Natural killer cell (primary cell): Measurements from ENCODE around the gene MT1B. TPM values are rescaled to one million over a fixed set of nuclear protein-coding genes. Genes with fewer than 3 reads are reported as not detected.

Experiments
- ATAC-seq, 3 donors: fragments of 150-1000 bp in 2 of 3; fragments of 200-7000 bp in 1 of 3; cut with Tn5 transposase; 1 replicate in 1 of 3; 2 replicates in 2 of 3; pipeline ENCODE4 v1.10.0; 2021; ENCODE audit warnings: mild to moderate bottlenecking in 2 of 3, moderate library complexity in 2 of 3
- DNase-seq, 2 donors: peaks; one replicate each; pipeline versions ENCODE4 v3.0.0 to v3.0.0-alpha.2; 2013 to 2021; ENCODE audit warnings: mixed read lengths in 1 of 2
- H3K27ac ChIP-seq: one replicate; pipeline ENCODE4 v1.5.1; 2013; ENCODE audit warnings: mild to moderate bottlenecking, low read length
- H3K27me3 ChIP-seq: one replicate; pipeline ENCODE4 v1.6.1; 2013; ENCODE audit warnings: low read length; ENCODE audit not compliant: control insufficient read depth, insufficient read depth
- H3K36me3 ChIP-seq: one replicate; pipeline ENCODE4 v1.6.1; 2013; ENCODE audit warnings: low read length; ENCODE audit not compliant: control insufficient read depth, insufficient read depth
- H3K4me1 ChIP-seq: one replicate; pipeline ENCODE4 v1.6.1; 2013; ENCODE audit warnings: low read length; ENCODE audit not compliant: control insufficient read depth, insufficient read depth
- H3K4me3 ChIP-seq: one replicate; pipeline ENCODE4 v1.5.1; 2013; ENCODE audit warnings: low read length
- H3K9me3 ChIP-seq: one replicate; pipeline ENCODE4 v1.6.1; 2013; ENCODE audit warnings: low read length; ENCODE audit not compliant: control insufficient read depth, insufficient read depth
- H3K27ac Mint-ChIP-seq, 2 donors: one replicate each; pipeline ENCODE4 v1.8.0; 2022; ENCODE audit warnings: mild to moderate bottlenecking in 2 of 2, mixed read lengths in 2 of 2, moderate library complexity in 1 of 2
- H3K27me3 Mint-ChIP-seq, 2 donors: one replicate each; pipeline ENCODE4 v1.8.0; 2022; ENCODE audit warnings: low read depth in 2 of 2, mixed read lengths in 2 of 2
- H3K36me3 Mint-ChIP-seq: one replicate; pipeline ENCODE4 v1.8.0; 2022; ENCODE audit warnings: mixed read lengths
- H3K4me1 Mint-ChIP-seq, 2 donors: one replicate each; pipeline ENCODE4 v1.8.0; 2022; ENCODE audit warnings: mixed read lengths in 2 of 2
- H3K4me3 Mint-ChIP-seq: one replicate; pipeline ENCODE4 v1.8.0; 2022; ENCODE audit warnings: mild to moderate bottlenecking, moderate library complexity, mixed read lengths
- H3K9me3 Mint-ChIP-seq, 2 donors: one replicate each; pipeline ENCODE4 v1.8.0; 2022; ENCODE audit warnings: mixed read lengths in 2 of 2
- whole genome bisulfite sequencing: methylation state at CpG from one replicate; pipeline ENCODE4 v1.1.7; 2013; ENCODE audit warnings: missing lambda C conversion rate; ENCODE audit not compliant: insufficient coverage; 5-methylcytosine and 5-hydroxymethylcytosine counted together
- intact Hi-C: fragments of 100-400 bp; cut with micrococcal nuclease; formaldehyde crosslinking; loops from one replicate; pipeline ENCODE4 v1.14.2; 2022
- total RNA-seq, 4 donors: library from RNA; stranded (reverse); fragments of 120-200 nt in 1 of 4; gene quantifications; one replicate each; pipeline versions ENCODE4 v1.2.3 to v1.2.4, GENCODE V29; 2013 to 2022
- TF ChIP-seq, protein P1 (sequence below): fragments of 200-600 bp; IDR thresholded peaks from one replicate; pipeline ENCODE4 v1.8.0; 2022; ENCODE audit warnings: antibody characterized with exemption

Gene MT1B
- total RNA-seq, 3 donors from 2014 or later (not counting 1 experiment from before 2014, with no cell fraction given) = not detected

DNA sequence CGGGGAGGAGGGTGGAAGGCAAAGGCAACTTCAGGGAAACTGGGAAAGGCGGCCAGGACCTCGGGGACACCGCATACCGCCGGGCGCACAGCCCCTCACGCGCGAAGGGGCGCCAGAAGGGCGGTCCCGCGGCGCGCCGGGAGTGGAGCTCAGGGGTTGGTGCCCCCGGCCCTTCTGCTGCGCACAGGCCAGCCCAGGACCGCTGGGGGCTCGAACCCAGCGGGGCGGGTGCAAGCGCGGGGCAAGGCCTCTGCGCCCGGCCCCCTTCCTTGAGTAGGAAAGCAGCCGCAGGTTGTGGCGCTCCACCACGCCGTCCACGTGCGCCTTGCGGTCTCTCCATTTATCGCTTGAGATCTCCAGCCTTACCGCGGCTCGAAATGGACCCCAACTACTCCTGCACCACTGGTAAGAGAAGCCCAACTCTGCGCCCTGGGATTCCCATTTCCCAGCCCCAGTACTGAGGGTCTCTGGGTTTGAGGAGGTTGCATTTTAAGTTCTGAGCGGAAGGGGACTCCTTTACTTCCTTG is 16.2 kb upstream of the MT1B start:
- Mint-ChIP-seq H3K4me1 (peaks cover 11 to 15% of the 10 kb centered on the region in 2 donors), H3K36me3 (no peaks in the 10 kb centered on the region), H3K9me3 (no peaks in the 10 kb centered on the region), H3K4me3 (no peak overlapping the region), H3K27me3 (peaks cover 76 to 77% of the 10 kb centered on the region in 2 donors), H3K27ac (no peak overlapping the region)
- intact Hi-C loops = no loop called here
- peak in 1 of 2 donors; percentile 26 for DNase-seq
- WGBS = 4% methylated on average over 40 of the region's 40 CpGs
- H3K4me3 ChIP-seq = no peak overlapping the region
- no peaks in the 10 kb centered on the region for H3K36me3 ChIP-seq
- H3K9me3 ChIP-seq = no peaks in the 10 kb centered on the region
- peaks cover 24% of the 10 kb centered on the region for H3K4me1 ChIP-seq
- TF ChIP-seq, protein P1, sequence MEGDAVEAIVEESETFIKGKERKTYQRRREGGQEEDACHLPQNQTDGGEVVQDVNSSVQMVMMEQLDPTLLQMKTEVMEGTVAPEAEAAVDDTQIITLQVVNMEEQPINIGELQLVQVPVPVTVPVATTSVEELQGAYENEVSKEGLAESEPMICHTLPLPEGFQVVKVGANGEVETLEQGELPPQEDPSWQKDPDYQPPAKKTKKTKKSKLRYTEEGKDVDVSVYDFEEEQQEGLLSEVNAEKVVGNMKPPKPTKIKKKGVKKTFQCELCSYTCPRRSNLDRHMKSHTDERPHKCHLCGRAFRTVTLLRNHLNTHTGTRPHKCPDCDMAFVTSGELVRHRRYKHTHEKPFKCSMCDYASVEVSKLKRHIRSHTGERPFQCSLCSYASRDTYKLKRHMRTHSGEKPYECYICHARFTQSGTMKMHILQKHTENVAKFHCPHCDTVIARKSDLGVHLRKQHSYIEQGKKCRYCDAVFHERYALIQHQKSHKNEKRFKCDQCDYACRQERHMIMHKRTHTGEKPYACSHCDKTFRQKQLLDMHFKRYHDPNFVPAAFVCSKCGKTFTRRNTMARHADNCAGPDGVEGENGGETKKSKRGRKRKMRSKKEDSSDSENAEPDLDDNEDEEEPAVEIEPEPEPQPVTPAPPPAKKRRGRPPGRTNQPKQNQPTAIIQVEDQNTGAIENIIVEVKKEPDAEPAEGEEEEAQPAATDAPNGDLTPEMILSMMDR = no peak
- H3K27ac ChIP-seq = no peak overlapping the region
- H3K27me3 ChIP-seq = peaks cover 56% of the 10 kb centered on the region
- no peak for ATAC-seq

DNA sequence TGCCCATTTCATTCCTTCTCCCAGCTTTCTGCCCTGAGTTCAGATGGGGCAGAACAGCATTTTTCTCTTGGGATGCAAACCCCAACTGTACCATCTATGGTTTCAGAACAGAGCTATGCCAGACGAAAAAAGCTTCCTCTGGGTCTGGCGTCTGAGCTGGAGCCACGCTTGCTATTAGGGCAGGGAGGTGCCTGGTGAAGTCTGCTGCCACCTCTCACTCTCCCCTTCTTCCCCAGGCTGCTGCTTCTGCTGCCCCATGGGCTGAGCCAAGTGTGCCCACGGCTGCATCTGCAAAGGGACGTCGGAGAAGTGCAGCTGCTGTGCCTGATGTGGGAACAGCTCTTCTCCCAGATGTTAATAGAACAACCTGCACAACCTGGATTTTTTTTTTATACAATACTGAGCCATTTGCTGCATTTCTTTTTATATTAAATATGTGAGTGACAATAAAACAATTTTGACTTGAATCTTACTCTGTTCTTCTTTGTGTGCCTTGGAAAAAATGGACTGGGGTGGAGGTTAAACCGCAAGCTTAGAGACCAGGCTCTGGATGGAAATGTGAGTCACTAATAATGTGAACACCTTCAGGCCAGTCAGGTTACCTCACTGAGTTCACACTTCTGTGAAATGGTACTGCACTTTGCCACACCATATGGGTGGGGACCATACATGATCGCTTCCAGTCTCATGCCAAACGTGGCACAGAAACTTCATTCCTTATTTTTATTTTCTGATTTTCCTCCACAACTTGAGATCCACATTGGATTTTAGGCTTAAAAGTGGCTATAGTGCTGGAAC is 14.9 kb upstream of the MT1B start:
- DNase-seq = no peak
- H3K4me3 Mint-ChIP-seq = no peak overlapping the region
- peaks cover 52% of the 10 kb centered on the region for H3K27me3 ChIP-seq
- peaks cover 8 to 12% of the 10 kb centered on the region in 2 donors for H3K4me1 Mint-ChIP-seq
- H3K36me3 ChIP-seq = no peaks in the 10 kb centered on the region
- H3K27me3 Mint-ChIP-seq = peaks cover 67 to 74% of the 10 kb centered on the region in 2 donors
- no peaks in the 10 kb centered on the region for H3K9me3 ChIP-seq
- H3K27ac Mint-ChIP-seq = no peak overlapping the region
- 31% methylated on average over 9 of the region's 9 CpGs for WGBS
- no peaks in the 10 kb centered on the region for H3K36me3 Mint-ChIP-seq
- ATAC-seq = no peak
- no peak overlapping the region for H3K27ac ChIP-seq
- H3K4me3 ChIP-seq = no peak overlapping the region
- H3K9me3 Mint-ChIP-seq = no peaks in the 10 kb centered on the region
- TF ChIP-seq, protein P1 = no peak
- intact Hi-C loops = no loop called here
- peaks cover 24% of the 10 kb centered on the region for H3K4me1 ChIP-seq

DNA sequence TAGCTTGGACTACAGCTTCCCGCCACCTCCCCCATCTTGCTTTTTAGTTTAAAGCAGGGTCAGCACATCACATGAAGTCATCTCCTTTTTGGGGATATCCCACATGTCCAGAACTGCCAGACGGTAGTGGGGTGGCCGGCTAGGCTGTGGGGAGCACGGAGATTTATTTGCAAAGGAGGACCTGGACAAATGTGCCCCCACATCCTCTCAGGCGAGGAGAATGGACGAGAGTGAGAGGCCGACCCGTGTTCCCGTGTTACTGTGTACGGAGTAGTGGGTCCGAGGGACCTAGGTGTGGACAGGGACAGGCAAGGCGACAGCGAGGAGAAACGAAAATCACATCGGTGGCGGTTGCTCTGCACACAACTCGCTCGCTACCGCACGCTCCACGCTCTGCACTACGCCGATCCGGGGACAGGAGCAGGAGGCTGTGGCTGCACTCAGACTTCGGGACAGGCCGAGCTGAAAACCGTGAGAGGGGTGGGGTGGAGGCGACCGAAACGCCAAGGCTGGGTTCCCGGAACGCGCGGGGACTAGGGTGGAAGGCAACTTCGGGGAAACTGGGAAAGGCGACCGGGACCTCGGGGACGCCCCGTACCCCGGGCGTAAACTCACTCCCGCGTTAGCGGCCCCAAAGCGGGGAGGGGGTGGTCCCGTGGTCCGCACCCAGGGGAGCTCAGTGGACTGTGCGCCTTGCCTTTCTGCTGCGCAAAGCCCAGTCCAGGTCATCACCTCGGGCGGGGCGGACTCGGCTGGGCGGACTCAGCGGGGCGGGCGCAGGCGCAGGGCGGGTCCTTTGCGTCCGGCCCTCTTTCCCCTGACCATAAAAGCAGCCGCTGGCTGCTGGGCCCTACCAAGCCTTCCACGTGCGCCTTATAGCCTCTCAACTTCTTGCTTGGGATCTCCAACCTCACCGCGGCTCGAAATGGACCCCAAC is 13.6 kb upstream of the MT1B start, which contains the start of gene MT1A:
Gene MT1A, plus strand, starts transcription at position 853 of the 937 bp plus-strand sequence. Its CDS starts 73 bp downstream, at position 926.
- DNase-seq = peak in 1 of 2 donors; percentile 38
- Mint-ChIP-seq H3K4me1 (peaks cover 13 to 14% of the 10 kb centered on the region in 2 donors), H3K27ac (no peak within 1 kb of the TSS), H3K27me3 (peaks cover 69 to 70% of the 10 kb centered on the region in 2 donors), H3K4me3 (no peak within 1 kb of the TSS), H3K36me3 (no peaks in the 10 kb centered on the region), H3K9me3 (no peaks in the 10 kb centered on the region)
- peaks cover 23% of the 10 kb centered on the region for H3K4me1 ChIP-seq
- no peak for ATAC-seq
- H3K4me3 ChIP-seq = no peak within 1 kb of the TSS
- 6% methylated on average over 68 of the region's 68 CpGs for WGBS
- intact Hi-C loops = no loop called here
- TF ChIP-seq, protein P1 = no peak
- H3K9me3 ChIP-seq = no peaks in the 10 kb centered on the region
- no peaks in the 10 kb centered on the region for H3K36me3 ChIP-seq
- H3K27me3 ChIP-seq = peaks cover 46% of the 10 kb centered on the region
- H3K27ac ChIP-seq = no peak within 1 kb of the TSS
